Measurements from ENCODE around the gene PCNX2. TPM values are rescaled to one million over a fixed set of nuclear protein-coding genes. Genes with fewer than 3 reads are reported as not detected.
A peak's percentile ranks its signal among the peaks of the same experiment; 100 is the strongest.

Gene PCNX2
- total and polyA plus RNA-seq, 4 experiments from 2014 or later, result 1.8 to 109 (median 55.7) TPM

DNA sequence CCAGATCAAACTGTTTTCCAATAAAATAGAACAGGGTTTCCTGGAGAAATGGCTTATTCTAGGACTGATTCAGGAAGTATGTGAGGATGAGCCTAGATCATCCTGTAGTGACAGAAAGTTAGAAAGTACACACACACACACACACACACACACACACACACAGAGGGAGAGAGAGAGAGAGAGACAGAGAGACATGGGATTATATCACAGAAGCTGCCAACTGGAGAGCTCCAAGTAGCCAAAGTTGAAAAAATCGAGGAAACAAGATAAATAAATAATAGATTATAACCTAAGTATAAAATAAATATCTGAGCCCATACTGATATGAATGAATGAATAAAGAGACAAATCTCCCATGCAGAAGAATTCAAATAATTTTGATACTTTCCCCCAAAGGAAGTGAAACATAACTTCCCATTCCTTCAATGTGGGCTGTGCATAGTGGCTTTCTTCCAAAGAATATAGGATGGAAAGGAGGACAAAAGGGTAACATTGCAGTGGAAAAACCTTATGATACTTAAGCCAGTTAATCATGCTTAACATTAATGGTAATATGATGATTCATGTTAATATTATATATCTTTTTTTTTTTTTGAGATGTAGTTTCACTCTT is 173.5 kb downstream of the PCNX2 start:
- Mint-ChIP-seq H3K27ac (peak overlapping the region in 1 of 7 donors; percentile 38), H3K27me3 (no peaks in the 10 kb centered on the region), H3K4me3 (no peak overlapping the region), H3K36me3 (peaks cover 27 to 47% of the 10 kb centered on the region in 2 donors), H3K9me3 (peaks cover 0 to 1% (median 0%) of the 10 kb centered on the region in 8 donors), H3K4me1 (peaks cover 0 to 5% (median 0%) of the 10 kb centered on the region in 4 donors)
- Histone ChIP-seq H3K27me3 (ENCODE audit: insufficient read depth, low read length) (no peaks in the 10 kb centered on the region), H3K27ac (ENCODE audit: low read depth, low read length) (no peak overlapping the region), H3K4me1 (ENCODE audit: insufficient read depth, low read length) (no peaks in the 10 kb centered on the region), H3K36me3 (ENCODE audit: insufficient read depth, low read length) (no peaks in the 10 kb centered on the region), H3K4me3 (ENCODE audit: low read length in 2 of 2) (no peak overlapping the region), H3K9me3 (ENCODE audit: control insufficient read depth in 1 of 2, low read length in 2 of 2) (no peaks in the 10 kb centered on the region)
- ChIA-PET POLR2A (ENCODE audit: partially characterized antibody) (no interaction called here), CTCF (ENCODE audit: partially characterized antibody) (no interaction called here)
- no peak for DNase-seq
- intact Hi-C loops (cut with micrococcal nuclease), result no loop called here

DNA sequence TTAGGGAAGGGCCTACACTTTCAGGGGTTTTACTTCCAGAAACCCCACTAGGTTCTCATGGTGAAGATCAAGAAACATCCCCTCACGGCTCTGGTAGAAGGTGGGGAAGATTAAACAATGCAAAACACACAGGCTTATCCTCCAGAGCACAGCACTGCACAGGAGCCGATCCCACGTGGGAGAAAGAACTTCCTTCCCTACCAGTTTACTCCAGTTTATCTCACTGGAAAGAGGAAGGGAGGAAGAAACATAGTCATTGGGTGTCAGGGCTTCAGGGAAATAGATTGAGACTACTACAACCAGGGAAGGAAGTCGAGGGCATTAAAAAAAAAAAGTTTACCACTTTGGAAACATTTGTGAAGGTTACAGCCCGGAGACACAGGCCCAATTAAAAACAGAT is 180.7 kb downstream of the PCNX2 start:
- CTCF ChIA-PET (ENCODE audit: partially characterized antibody), result no interaction called here
- no peaks in the 10 kb centered on the region for H3K27me3 ChIP-seq (ENCODE audit: insufficient read depth, low read length)
- no peaks in the 10 kb centered on the region for H3K9me3 ChIP-seq (ENCODE audit: control insufficient read depth in 1 of 2, low read length in 2 of 2)
- no peak overlapping the region for H3K27ac Mint-ChIP-seq
- intact Hi-C loops (cut with micrococcal nuclease), result no loop called here
- no peaks in the 10 kb centered on the region for H3K27me3 Mint-ChIP-seq
- H3K9me3 Mint-ChIP-seq, result no peaks in the 10 kb centered on the region
- no peaks in the 10 kb centered on the region for H3K4me1 ChIP-seq (ENCODE audit: insufficient read depth, low read length)
- no peak for DNase-seq
- H3K36me3 Mint-ChIP-seq, result peaks cover 43 to 73% of the 10 kb centered on the region in 2 donors
- POLR2A ChIA-PET (ENCODE audit: partially characterized antibody), result no interaction called here
- peaks cover 6% of the 10 kb centered on the region for H3K36me3 ChIP-seq (ENCODE audit: insufficient read depth, low read length)
- no peak overlapping the region for H3K27ac ChIP-seq (ENCODE audit: low read depth, low read length)
- H3K4me3 ChIP-seq (ENCODE audit: low read length in 2 of 2), result no peak overlapping the region
- peaks cover 0 to 7% (median 2%) of the 10 kb centered on the region in 4 donors for H3K4me1 Mint-ChIP-seq
- peak overlapping the region in 2 of 8 donors; percentile 18 to 29 for H3K4me3 Mint-ChIP-seq

DNA sequence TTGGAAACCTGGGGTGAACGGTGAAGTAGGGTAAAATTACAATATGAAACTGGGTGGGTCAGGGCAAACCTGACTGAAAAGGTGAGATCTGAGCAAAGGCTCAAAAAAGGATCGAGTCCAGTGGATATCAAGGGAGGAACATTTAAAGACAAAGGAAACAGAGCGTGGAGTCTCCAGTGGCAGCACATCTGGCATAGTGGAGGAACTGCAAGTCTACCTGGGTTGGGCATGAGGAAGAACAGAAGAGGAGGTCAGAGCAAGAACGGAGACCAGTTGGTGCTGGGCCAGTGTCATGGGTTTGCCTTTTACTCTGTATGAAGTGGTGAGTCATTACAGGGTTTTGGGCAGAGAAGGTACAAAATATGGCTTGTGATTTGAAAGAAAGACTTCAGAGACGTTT is 181.4 kb downstream of the PCNX2 start:
- Histone ChIP-seq H3K27ac (ENCODE audit: low read depth, low read length) (no peak overlapping the region), H3K27me3 (ENCODE audit: insufficient read depth, low read length) (no peaks in the 10 kb centered on the region), H3K4me3 (ENCODE audit: low read length in 2 of 2) (no peak overlapping the region), H3K9me3 (ENCODE audit: control insufficient read depth in 1 of 2, low read length in 2 of 2) (no peaks in the 10 kb centered on the region), H3K36me3 (ENCODE audit: insufficient read depth, low read length) (peaks cover 6% of the 10 kb centered on the region), H3K4me1 (ENCODE audit: insufficient read depth, low read length) (no peaks in the 10 kb centered on the region)
- no peak for DNase-seq
- intact Hi-C loops (cut with micrococcal nuclease), result no loop called here
- no peaks in the 10 kb centered on the region for H3K27me3 Mint-ChIP-seq
- no peak overlapping the region for H3K4me3 Mint-ChIP-seq
- H3K4me1 Mint-ChIP-seq, result peaks cover 0 to 7% (median 2%) of the 10 kb centered on the region in 4 donors
- no peak overlapping the region for H3K27ac Mint-ChIP-seq
- no peaks in the 10 kb centered on the region for H3K9me3 Mint-ChIP-seq
- CTCF ChIA-PET (ENCODE audit: partially characterized antibody), result no interaction called here
- peaks cover 48 to 79% of the 10 kb centered on the region in 2 donors for H3K36me3 Mint-ChIP-seq
- POLR2A ChIA-PET (ENCODE audit: partially characterized antibody), result no interaction called here

DNA sequence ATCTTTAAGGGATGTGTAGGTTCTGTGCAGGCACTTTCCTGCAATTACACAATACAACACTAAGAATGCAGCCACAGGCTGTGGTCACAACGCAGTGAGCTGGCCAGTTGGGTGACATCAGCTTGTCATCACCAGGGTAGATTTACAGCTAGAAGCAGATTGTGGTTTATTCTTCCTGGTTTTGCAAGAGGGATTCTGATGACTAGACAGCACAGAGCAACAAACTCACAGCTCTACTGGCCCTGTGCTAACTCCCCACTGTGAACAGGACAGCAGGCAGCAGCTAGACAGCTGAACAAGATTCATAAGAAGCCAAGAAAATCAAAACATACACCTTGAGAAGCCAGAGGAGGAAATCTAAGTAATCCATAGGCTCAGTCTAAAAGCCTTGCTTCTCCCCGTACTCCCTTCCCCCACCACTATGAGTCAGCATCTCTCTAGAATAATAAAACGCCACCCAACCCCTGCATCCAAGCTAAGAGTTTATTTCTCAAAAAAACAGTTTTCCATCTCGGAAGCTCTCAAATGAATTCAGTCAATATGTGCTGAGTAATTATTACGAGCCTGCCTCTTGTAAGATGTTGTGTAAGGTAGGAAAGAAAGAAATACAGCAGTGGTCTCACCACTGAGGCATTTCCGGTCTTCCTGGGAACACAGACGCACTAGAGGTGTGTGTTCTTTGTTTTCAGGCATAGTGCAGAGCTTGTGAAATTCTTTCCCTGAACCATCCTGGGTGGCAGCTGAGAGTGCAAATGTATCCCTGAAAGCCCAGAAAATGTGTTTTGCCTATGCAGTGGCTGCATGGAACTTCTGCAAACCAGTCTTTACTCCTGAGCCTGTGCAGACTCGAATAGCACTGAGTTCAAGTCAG is 182.3 kb downstream of the PCNX2 start:
- Histone ChIP-seq H3K4me1 (ENCODE audit: insufficient read depth, low read length) (no peaks in the 10 kb centered on the region), H3K27ac (ENCODE audit: low read depth, low read length) (no peak overlapping the region), H3K27me3 (ENCODE audit: insufficient read depth, low read length) (no peaks in the 10 kb centered on the region), H3K9me3 (ENCODE audit: control insufficient read depth in 1 of 2, low read length in 2 of 2) (no peaks in the 10 kb centered on the region), H3K4me3 (ENCODE audit: low read length in 2 of 2) (no peak overlapping the region), H3K36me3 (ENCODE audit: insufficient read depth, low read length) (peaks cover 6% of the 10 kb centered on the region)
- H3K9me3 Mint-ChIP-seq, result no peaks in the 10 kb centered on the region
- H3K36me3 Mint-ChIP-seq, result peaks cover 52 to 81% of the 10 kb centered on the region in 2 donors
- intact Hi-C loops (cut with micrococcal nuclease), result no loop called here
- no peak for DNase-seq
- CTCF ChIA-PET (ENCODE audit: partially characterized antibody), result no interaction called here
- H3K27ac Mint-ChIP-seq, result peak overlapping the region in 1 of 7 donors; percentile 37
- H3K27me3 Mint-ChIP-seq, result no peaks in the 10 kb centered on the region
- H3K4me3 Mint-ChIP-seq, result no peak overlapping the region
- peaks cover 0 to 7% (median 4%) of the 10 kb centered on the region in 4 donors for H3K4me1 Mint-ChIP-seq
- POLR2A ChIA-PET (ENCODE audit: partially characterized antibody), result no interaction called here

DNA sequence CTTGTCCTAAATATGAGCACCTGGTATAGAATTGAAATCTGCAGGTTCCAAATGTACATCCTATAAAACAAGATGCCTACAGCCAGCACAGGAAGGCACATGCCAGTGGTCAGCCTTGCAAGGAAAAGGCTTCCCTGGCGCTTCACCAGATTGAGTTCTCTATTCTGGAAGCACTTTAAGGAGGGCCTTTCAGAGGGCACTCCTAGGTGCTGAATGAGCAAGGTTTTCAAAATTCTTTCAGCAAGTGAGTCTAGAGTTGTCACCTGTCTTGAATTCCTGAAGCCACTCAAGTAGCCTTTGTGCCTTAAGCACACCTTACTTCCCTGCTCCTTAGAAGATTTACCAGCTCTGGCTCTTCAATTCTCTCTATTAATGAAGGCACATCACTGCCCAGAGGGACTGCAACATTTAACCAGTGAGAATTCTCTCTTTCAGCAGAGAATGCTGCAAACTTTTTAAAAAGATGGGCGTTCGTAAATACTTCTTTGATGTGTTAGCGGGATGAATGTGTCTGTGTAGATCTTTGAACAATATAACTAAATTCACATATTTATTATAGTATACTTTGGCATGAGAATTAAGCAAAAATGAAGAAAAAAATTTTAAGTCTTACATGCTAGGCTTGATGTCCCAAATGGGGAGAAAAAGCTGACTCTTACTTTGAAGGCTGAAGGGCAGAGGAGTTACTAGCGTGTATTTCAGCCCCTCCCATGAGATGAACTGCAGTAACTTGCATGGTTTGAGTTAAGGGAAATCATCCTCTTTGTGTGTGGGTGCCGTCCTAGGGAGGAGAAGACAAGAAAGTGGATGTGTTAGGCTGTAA is 183.1 kb downstream of the PCNX2 start:
- POLR2A ChIA-PET (ENCODE audit: partially characterized antibody), result no interaction called here
- H3K27me3 ChIP-seq (ENCODE audit: insufficient read depth, low read length), result no peaks in the 10 kb centered on the region

DNA sequence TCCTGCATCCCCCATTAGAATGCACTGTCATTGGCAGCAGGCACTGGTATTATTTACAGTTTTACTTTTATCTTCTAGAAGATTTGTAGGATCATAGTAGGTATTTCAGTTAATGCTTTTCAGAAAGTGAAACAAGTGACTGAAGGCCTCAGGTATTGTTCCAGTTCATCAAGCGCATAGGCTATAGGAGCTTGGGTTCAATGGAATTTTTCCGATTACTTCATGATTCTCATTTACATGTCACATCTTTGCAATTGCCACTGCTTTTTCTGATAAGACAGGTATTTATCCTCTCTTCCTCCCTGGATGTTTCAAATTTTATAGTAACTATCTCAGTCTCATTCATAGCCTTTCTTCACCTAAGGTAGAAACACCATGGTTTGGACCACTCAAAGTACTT is 183.8 kb downstream of the PCNX2 start:
- H3K9me3 ChIP-seq (ENCODE audit: control insufficient read depth in 1 of 2, low read length in 2 of 2), result no peaks in the 10 kb centered on the region
- no peaks in the 10 kb centered on the region for H3K4me1 ChIP-seq (ENCODE audit: insufficient read depth, low read length)
- H3K4me3 ChIP-seq (ENCODE audit: low read length in 2 of 2), result no peak overlapping the region
- no peak overlapping the region for H3K27ac Mint-ChIP-seq
- ChIA-PET CTCF (ENCODE audit: partially characterized antibody) (no interaction called here), POLR2A (ENCODE audit: partially characterized antibody) (no interaction called here)
- no peak overlapping the region for H3K27ac ChIP-seq (ENCODE audit: low read depth, low read length)
- peaks cover 0 to 7% (median 4%) of the 10 kb centered on the region in 4 donors for H3K4me1 Mint-ChIP-seq
- H3K27me3 Mint-ChIP-seq, result no peaks in the 10 kb centered on the region
- H3K9me3 Mint-ChIP-seq, result no peaks in the 10 kb centered on the region
- H3K36me3 ChIP-seq (ENCODE audit: insufficient read depth, low read length), result peaks cover 6% of the 10 kb centered on the region
- no peaks in the 10 kb centered on the region for H3K27me3 ChIP-seq (ENCODE audit: insufficient read depth, low read length)
- H3K36me3 Mint-ChIP-seq, result peaks cover 64 to 89% of the 10 kb centered on the region in 2 donors
- intact Hi-C loops (cut with micrococcal nuclease), result no loop called here
- H3K4me3 Mint-ChIP-seq, result no peak overlapping the region
- no peak for DNase-seq

More for the DNA sequence above, 183.1 kb downstream of the PCNX2 start:
- peaks cover 6% of the 10 kb centered on the region for H3K36me3 ChIP-seq (ENCODE audit: insufficient read depth, low read length)
- DNase-seq, result no peak
- no peaks in the 10 kb centered on the region for H3K4me1 ChIP-seq (ENCODE audit: insufficient read depth, low read length)
- Mint-ChIP-seq H3K4me1 (peaks cover 0 to 7% (median 4%) of the 10 kb centered on the region in 4 donors), H3K27ac (no peak overlapping the region), H3K9me3 (no peaks in the 10 kb centered on the region), H3K36me3 (peaks cover 57 to 87% of the 10 kb centered on the region in 2 donors), H3K4me3 (no peak overlapping the region), H3K27me3 (no peaks in the 10 kb centered on the region)
- CTCF ChIA-PET (ENCODE audit: partially characterized antibody), result no interaction called here
- no peak overlapping the region for H3K27ac ChIP-seq (ENCODE audit: low read depth, low read length)
- intact Hi-C loops (cut with micrococcal nuclease), result no loop called here
- H3K9me3 ChIP-seq (ENCODE audit: control insufficient read depth in 1 of 2, low read length in 2 of 2), result no peaks in the 10 kb centered on the region
- H3K4me3 ChIP-seq (ENCODE audit: low read length in 2 of 2), result no peak overlapping the region

DNA sequence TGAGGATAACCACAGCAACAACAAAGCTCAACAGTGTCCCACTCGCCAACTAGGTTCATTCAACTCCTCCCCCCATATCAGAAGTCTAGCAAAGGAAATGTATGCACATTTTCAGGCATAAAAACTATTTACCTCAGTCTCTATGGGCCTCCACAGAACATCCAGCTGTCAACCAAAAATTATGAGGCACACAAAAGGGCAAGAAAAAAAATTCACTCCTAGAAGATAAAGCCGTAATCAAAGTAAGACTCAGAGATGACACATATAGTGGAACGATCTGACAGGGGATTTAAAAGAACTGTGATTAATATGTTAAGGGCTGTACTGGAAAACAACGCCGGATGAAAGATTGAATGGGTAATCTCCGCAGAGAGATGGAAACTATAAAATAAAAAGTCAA is 186.4 kb downstream of the PCNX2 start:
- peaks cover 66 to 83% of the 10 kb centered on the region in 2 donors for H3K36me3 Mint-ChIP-seq
- Histone ChIP-seq H3K27me3 (ENCODE audit: insufficient read depth, low read length) (no peaks in the 10 kb centered on the region), H3K9me3 (ENCODE audit: control insufficient read depth in 1 of 2, low read length in 2 of 2) (no peaks in the 10 kb centered on the region), H3K4me1 (ENCODE audit: insufficient read depth, low read length) (no peaks in the 10 kb centered on the region), H3K36me3 (ENCODE audit: insufficient read depth, low read length) (peaks cover 6% of the 10 kb centered on the region), H3K27ac (ENCODE audit: low read depth, low read length) (no peak overlapping the region), H3K4me3 (ENCODE audit: low read length in 2 of 2) (no peak overlapping the region)
- ChIA-PET POLR2A (ENCODE audit: partially characterized antibody) (no interaction called here), CTCF (ENCODE audit: partially characterized antibody) (no interaction called here)
- H3K27me3 Mint-ChIP-seq, result no peaks in the 10 kb centered on the region
- DNase-seq, result no peak
- H3K27ac Mint-ChIP-seq, result no peak overlapping the region
- no peak overlapping the region for H3K4me3 Mint-ChIP-seq
- H3K4me1 Mint-ChIP-seq, result peaks cover 0 to 7% (median 4%) of the 10 kb centered on the region in 4 donors
- intact Hi-C loops (cut with micrococcal nuclease), result no loop called here
- H3K9me3 Mint-ChIP-seq, result no peaks in the 10 kb centered on the region
